GM12878 (cell line): ENCODE measurements around the gene HAGHL. TPM values are rescaled to one million over a fixed set of nuclear protein-coding genes. Genes with fewer than 3 reads are reported as not detected.

Source experiments
- ATAC-seq: fragments of 200-7000 bp; cut with Tn5 transposase; 3 replicates; pipeline ENCODE4 v1.9.1; 2020; ENCODE audit warnings: mild to moderate bottlenecking, moderate library complexity
- BruUV-seq: library from RNA; stranded (reverse); fragments of 400-500 nt; replicated peaks from 2 replicates; lab custom pipeline; 2021; lab: Mats Ljungman, UMichigan
- CTCF ChIA-PET: fragments of 300-600 bp; sonication (Branson Sonifier 250); formaldehyde crosslinking; extraction: SDS; loops from one replicate; lab custom pipeline; 2021; ENCODE audit warnings: inconsistent platforms; lab: Yijun Ruan, JAX
- POLR2A ChIA-PET: fragments of 350-600 bp; formaldehyde crosslinking; extraction: SDS; loops from one replicate; lab custom pipeline; 2021; ENCODE audit warnings: inconsistent platforms; lab: Charles Lee
- RAD21 ChIA-PET: fragments of 300-600 bp; sonication (Branson Sonifier 250); formaldehyde crosslinking; loops from one replicate; lab custom pipeline; 2023; ENCODE audit warnings: antibody characterized with exemption; ENCODE audit not compliant: unreplicated experiment; lab: Charles Lee
- SMC1A ChIA-PET: fragments of 300-600 bp; sonication (Branson Sonifier 250); formaldehyde crosslinking; loops from one replicate; lab custom pipeline; 2023; ENCODE audit not compliant: unreplicated experiment, uncharacterized antibody; lab: Charles Lee
- DNase-seq: peaks from one replicate; pipeline ENCODE4 v3.0.0-alpha.2; 2011; ENCODE audit warnings: low read depth, low spot score
- FAIRE-seq: peaks from 3 replicates; lab custom pipeline; 2011; peaks lifted over from hg19 to GRCh38; lab: Jason Lieb, UNC
- H2AFZ ChIP-seq: 2 replicates; pipeline ENCODE4 v1.6.0; 2011; ENCODE audit warnings: low read depth, low read length, control low read depth; ENCODE audit not compliant: control insufficient read depth
- H3K27ac ChIP-seq: 2 replicates; pipeline ENCODE4 v1.5.1; 2011; ENCODE audit warnings: control low read depth; ENCODE audit not compliant: control insufficient read depth, insufficient read depth
- H3K27me3 ChIP-seq, 2 experiments: replicated peaks in 1 of 2; 2 replicates each; pipeline versions ENCODE4 v1.6.0 to v1.6.1; 2011; ENCODE audit warnings: low read length in 1 of 2; ENCODE audit not compliant: control insufficient read depth in 2 of 2, insufficient read depth in 2 of 2
- H3K36me3 ChIP-seq, 2 experiments: 2 replicates each; pipeline ENCODE4 v1.5.1; 2011; ENCODE audit warnings: low read length in 1 of 2; ENCODE audit not compliant: control insufficient read depth in 2 of 2, insufficient read depth in 2 of 2
- H3K4me1 ChIP-seq: 2 replicates; pipeline ENCODE4 v1.6.1; 2011; ENCODE audit warnings: mild to moderate bottlenecking, low read length, moderate library complexity, mixed read lengths; ENCODE audit not compliant: control insufficient read depth, insufficient read depth
- H3K4me2 ChIP-seq: 2 replicates; pipeline ENCODE4 v1.6.0; 2011; ENCODE audit warnings: control low read depth; ENCODE audit not compliant: control insufficient read depth, insufficient read depth
- H3K4me3 ChIP-seq: fragments of 200-600 bp; sonication (generic); 2 replicates; pipeline ENCODE4 v1.5.1; 2016
- H3K79me2 ChIP-seq: 2 replicates; pipeline ENCODE4 v1.6.0; 2011; ENCODE audit warnings: low read length; ENCODE audit not compliant: control insufficient read depth, insufficient read depth
- H3K9ac ChIP-seq: 2 replicates; pipeline ENCODE4 v1.8.0; 2011; ENCODE audit warnings: low read length, control low read depth, mixed read lengths; ENCODE audit not compliant: control insufficient read depth, insufficient read depth
- H3K9me3 ChIP-seq: replicated peaks from 3 replicates; pipeline ENCODE4 v1.5.1; 2011; ENCODE audit warnings: mild to moderate bottlenecking, low read length; ENCODE audit not compliant: control insufficient read depth, insufficient read depth
- H4K20me1 ChIP-seq: 2 replicates; pipeline ENCODE4 v1.6.0; 2011; ENCODE audit not compliant: control insufficient read depth, insufficient read depth
- HDGF ChIP-seq: fragments of 450-650 bp; IDR thresholded peaks from 2 replicates; pipeline ENCODE4 v1.6.1; 2016; ENCODE audit warnings: antibody characterized with exemption
- MEF2B ChIP-seq: fragments of 450-650 bp; IDR thresholded peaks from 2 replicates; pipeline ENCODE4 v1.6.1; 2018; ENCODE audit warnings: mild to moderate bottlenecking, moderate library complexity; ENCODE audit not compliant: partially characterized antibody, poor library complexity, severe bottlenecking
- NR2F1 ChIP-seq: fragments of 450-650 bp; conservative IDR thresholded peaks from 2 replicates; pipeline ENCODE4 v1.6.1; 2017; ENCODE audit warnings: mild to moderate bottlenecking
- SMC3 ChIP-seq: IDR thresholded peaks from 2 replicates; pipeline ENCODE4 v1.6.1; 2011; ENCODE audit warnings: low read length, improper control_type of control experiment, borderline replicate concordance
- SPI1 ChIP-seq: IDR thresholded peaks from 2 replicates; pipeline ENCODE4 v1.6.1; 2011; ENCODE audit warnings: low read depth, mild to moderate bottlenecking, low read length, moderate library complexity, borderline replicate concordance; ENCODE audit not compliant: insufficient read depth
- WGBS: methylation state at CpG from one replicate; pipeline ENCODE4 v1.1.6; 2016; ENCODE audit warnings: low lambda C conversion rate; ENCODE audit not compliant: insufficient replicate concordance, insufficient coverage; ENCODE audit errors: missing lambda C conversion rate; 5-methylcytosine and 5-hydroxymethylcytosine counted together
- in situ Hi-C: fragments of 300-500 bp; cut with MboI; formaldehyde crosslinking; loops from 9 replicates; pipeline ENCODE4 v1.14.3; 2018; ENCODE audit warnings: mixed read lengths
- intact Hi-C: fragments of 100-400 bp; cut with micrococcal nuclease; formaldehyde crosslinking; loops from one replicate; pipeline ENCODE4 v1.14.2; 2022; ENCODE audit not compliant: unreplicated experiment
- polyA plus RNA-seq, 11 experiments: library from polyadenylated mRNA; depleted of rRNA in 4 of 11; unstranded in 6 of 11; stranded (reverse) in 5 of 11; fragments of >200 nt; fragmentation: Nextera tagmentation in 4 of 11; fragmentation: Illumina TruSeq in 1 of 11; extraction: Ambion mirVana in 4 of 11; extraction: Trizol in 1 of 11; gene quantifications; 1 replicate in 1 of 11; 2 replicates in 10 of 11; pipeline versions ENCODE4 v1.2.1 to v1.2.3, GENCODE V29; 2011 to 2016; ENCODE audit warnings: inconsistent platforms in 2 of 11, missing spikeins in 2 of 11, low read depth in 1 of 11
- total RNA-seq, 4 experiments: library from RNA; depleted of rRNA in 3 of 4; stranded (reverse); fragments of >200 nt in 3 of 4; fragmentation: Illumina TruSeq in 1 of 4; extraction: Trizol in 1 of 4; gene quantifications; 2 replicates each; pipeline versions ENCODE4 v1.2.1 to v1.2.3, GENCODE V29; 2013 to 2021
- TF ChIP-seq, protein P1 (sequence below): fragments of 450-650 bp; conservative IDR thresholded peaks from 2 replicates; pipeline ENCODE4 v1.6.1; 2017; ENCODE audit warnings: mild to moderate bottlenecking, moderate library complexity

The HAGHL gene
- total and polyA plus RNA-seq, 10 of the 15 experiments (the other 5 are each of a cell fraction or from before 2014, with no cell fraction given) = 0.23 to 44.6 (median 16.4) TPM

DNA sequence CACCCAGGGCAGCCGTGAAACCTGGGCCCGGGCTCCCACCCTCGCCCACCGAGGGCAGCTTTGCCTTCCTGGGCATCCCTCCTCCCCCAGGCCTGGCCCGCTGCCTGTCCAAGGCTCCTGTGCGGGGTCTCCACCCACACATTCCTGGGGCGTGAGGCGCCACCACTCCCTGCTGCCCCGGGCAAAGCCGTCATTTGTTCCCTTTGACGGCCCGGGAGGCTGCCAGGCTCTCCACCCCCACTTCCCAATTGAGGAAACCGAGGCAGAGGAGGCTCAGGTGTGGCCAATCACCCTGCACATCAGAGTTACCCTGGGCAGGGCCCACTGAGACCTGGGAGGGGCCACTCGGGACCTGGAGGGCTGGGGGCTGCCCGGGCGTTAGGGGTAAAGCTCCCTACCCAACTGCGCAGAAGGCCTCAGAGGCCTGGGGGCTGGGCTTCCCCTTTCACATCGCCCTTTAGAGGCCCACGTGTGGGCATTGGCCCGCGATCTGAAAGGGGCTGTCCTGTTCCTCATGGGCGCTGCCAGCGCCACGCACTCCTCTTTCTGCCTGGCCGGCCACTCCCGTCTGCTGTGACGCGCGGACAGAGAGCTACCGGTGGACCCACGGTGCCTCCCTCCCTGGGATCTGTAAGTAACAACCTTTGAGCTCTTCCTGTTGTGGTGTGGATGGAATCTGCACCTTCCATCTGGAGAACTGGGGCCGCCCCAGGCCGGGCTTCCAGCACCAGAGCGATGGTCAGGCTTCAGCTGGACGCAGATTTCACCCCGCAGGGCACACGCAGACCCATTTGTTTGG lies 33.8 kb downstream of the HAGHL start, which contains the start of gene MSLN:
Gene MSLN (plus strand): TSS at position 190 of the 799 bp plus-strand sequence. CDS start 1,947 bp downstream, outside the sequence.
- no peaks in the 10 kb centered on the region for H3K4me1 ChIP-seq
- ChIA-PET CTCF (no interaction called here), SMC1A (no interaction called here), RAD21 (no interaction called here), POLR2A (no interaction called here)
- intact Hi-C loops = no loop called here
- DNase-seq (no peak), ATAC-seq (no peak), FAIRE-seq (no peak)
- in situ Hi-C loops = no loop called here
- H4K20me1 ChIP-seq = no peaks in the 10 kb centered on the region
- no peaks in the 10 kb centered on the region for H3K27me3 ChIP-seq
- no peak within 1 kb of the TSS for H3K27ac ChIP-seq
- no peaks in the 10 kb centered on the region; the same call in 2 of the 3 replicates for H3K9me3 ChIP-seq
- no peak within 1 kb of the TSS for H3K4me3 ChIP-seq
- no peak within 1 kb of the TSS for H3K4me2 ChIP-seq
- H3K9ac ChIP-seq = no peak within 1 kb of the TSS
- 44% methylated on average over 35 of the region's 37 CpGs for WGBS
- no peaks in the 10 kb centered on the region for H3K79me2 ChIP-seq
- H2AFZ ChIP-seq = no peak within 1 kb of the TSS
- TF ChIP-seq MEF2B = no peak
- no peak for TF ChIP-seq HDGF
- TF ChIP-seq NR2F1 = no peak
- TF ChIP-seq, protein P1, sequence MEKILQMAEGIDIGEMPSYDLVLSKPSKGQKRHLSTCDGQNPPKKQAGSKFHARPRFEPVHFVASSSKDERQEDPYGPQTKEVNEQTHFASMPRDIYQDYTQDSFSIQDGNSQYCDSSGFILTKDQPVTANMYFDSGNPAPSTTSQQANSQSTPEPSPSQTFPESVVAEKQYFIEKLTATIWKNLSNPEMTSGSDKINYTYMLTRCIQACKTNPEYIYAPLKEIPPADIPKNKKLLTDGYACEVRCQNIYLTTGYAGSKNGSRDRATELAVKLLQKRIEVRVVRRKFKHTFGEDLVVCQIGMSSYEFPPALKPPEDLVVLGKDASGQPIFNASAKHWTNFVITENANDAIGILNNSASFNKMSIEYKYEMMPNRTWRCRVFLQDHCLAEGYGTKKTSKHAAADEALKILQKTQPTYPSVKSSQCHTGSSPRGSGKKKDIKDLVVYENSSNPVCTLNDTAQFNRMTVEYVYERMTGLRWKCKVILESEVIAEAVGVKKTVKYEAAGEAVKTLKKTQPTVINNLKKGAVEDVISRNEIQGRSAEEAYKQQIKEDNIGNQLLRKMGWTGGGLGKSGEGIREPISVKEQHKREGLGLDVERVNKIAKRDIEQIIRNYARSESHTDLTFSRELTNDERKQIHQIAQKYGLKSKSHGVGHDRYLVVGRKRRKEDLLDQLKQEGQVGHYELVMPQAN = no peak
- no peak for TF ChIP-seq SPI1
- no peak for TF ChIP-seq SMC3
- no TSS peak for BruUV-seq
- no peaks in the 10 kb centered on the region for H3K36me3 ChIP-seq
